Stimulated activated CD4-positive, alpha-beta T cell treated with anti-CD3 and anti-CD28 coated beads, TNF-alpha, amount 100 ng/mL, for 4 hours (primary cell): ENCODE data around the gene TGM1.
"Not testable (repeated sequence)": the region's sequence is repeated elsewhere in the genome, so short reads cannot be mapped to it uniquely, and the experiment has no call there.

Source experiments
- DNase-seq, 3 experiments: peaks; one replicate each; pipeline ENCODE4 v3.0.0-alpha.2; 2020; ENCODE audit warnings: low read depth in 3 of 3

The TGM1 gene

GRCh38 chr14:24207104-24207551 lies 55.8 kb downstream of the TGM1 start:
- DNase-seq, result no peak

GRCh38 chr14:24206260-24207103 lies 56.5 kb downstream of the TGM1 start:
- no peak for DNase-seq

- no peak for DNase-seq
Observed at GRCh38 chr14:24204163-24205146, 58.5 kb downstream of the TGM1 start.

- not testable (repeated sequence) for DNase-seq
Observed at GRCh38 chr14:24203249-24203886, 59.6 kb downstream of the TGM1 start.

- not testable (repeated sequence) for DNase-seq
Observed at GRCh38 chr14:24202538-24202937, 60.4 kb downstream of the TGM1 start.
